NCI-H460 (cell line): ENCODE measurements around the gene IKBKE. TPM values are rescaled to one million over a fixed set of nuclear protein-coding genes. Genes with fewer than 3 reads are reported as not detected.

Experiments
- DNase-seq: peaks from one replicate; pipeline ENCODE4 v3.0.0-alpha.2; 2016; ENCODE audit warnings: low read depth; ENCODE audit errors: extremely low read depth
- total RNA-seq: library from RNA; depleted of rRNA; stranded (reverse); fragments of >200 nt; shearing (Covaris generic); gene quantifications from 2 replicates; pipeline ENCODE4 v1.2.3, GENCODE V29; 2014

Gene IKBKE
- total RNA-seq, 1 experiment from 2014 or later: 2.5 TPM

- DNase-seq: no peak
Measured at GRCh38 chr1:206492589-206492988, 22.3 kb downstream of the IKBKE start.

- DNase-seq: no peak
Measured at GRCh38 chr1:206493279-206493678, 23.0 kb downstream of the IKBKE start.

- no peak for DNase-seq
Measured at GRCh38 chr1:206495011-206495461, 24.8 kb downstream of the IKBKE start.

GRCh38 chr1:206495493-206496046, 25.3 kb downstream of the IKBKE start:
- no peak for DNase-seq

GRCh38 chr1:206496131-206496793, 26.0 kb downstream of the IKBKE start:
- DNase-seq: no peak

- no peak for DNase-seq
Measured at GRCh38 chr1:206497363-206497762, 27.1 kb downstream of the IKBKE start.

GRCh38 chr1:206497774-206498173, 27.5 kb downstream of the IKBKE start:
- no peak for DNase-seq

- no peak for DNase-seq
Measured at GRCh38 chr1:206498685-206499084, 28.4 kb downstream of the IKBKE start.

GRCh38 chr1:206500046-206500445, 29.8 kb downstream of the IKBKE start:
- DNase-seq: no peak

GRCh38 chr1:206501881-206502280, 31.6 kb downstream of the IKBKE start:
- DNase-seq: no peak

- DNase-seq: no peak
Measured at GRCh38 chr1:206502403-206502802, 32.1 kb downstream of the IKBKE start.

- no peak for DNase-seq
Measured at GRCh38 chr1:206502812-206503211, 32.5 kb downstream of the IKBKE start.

- no peak for DNase-seq
Measured at GRCh38 chr1:206503591-206504362, 33.5 kb downstream of the IKBKE start.

- no peak for DNase-seq
Measured at GRCh38 chr1:206504363-206504713, 34.1 kb downstream of the IKBKE start.

- DNase-seq: no peak
Measured at GRCh38 chr1:206505702-206506355, 35.6 kb downstream of the IKBKE start.

- no peak for DNase-seq
Measured at GRCh38 chr1:206506405-206507283, 36.4 kb downstream of the IKBKE start.

- peak; percentile 30 for DNase-seq
Measured at GRCh38 chr1:206507284-206508129, 37.2 kb downstream of the IKBKE start, which contains the start of gene RASSF5. Gene RASSF5 (plus strand): TSS chr1:206507531. CDS start chr1:206507603, 72 bp downstream.

- DNase-seq: no peak
Measured at GRCh38 chr1:206508130-206508889, 38.0 kb downstream of the IKBKE start.

GRCh38 chr1:206508956-206509355, 38.7 kb downstream of the IKBKE start:
- no peak for DNase-seq
